OCI-LY7 (cell line): Measurements from ENCODE around the gene ARL9.

ENCODE experiments used
- EZH2phosphoT487 ChIP-seq: fragments of 200-600 bp; sonication (generic); IDR thresholded peaks from 2 replicates; pipeline ENCODE4 v1.6.1; 2018; ENCODE audit warnings: low read depth, borderline replicate concordance, mild to moderate bottlenecking, mixed run types, antibody characterized with exemption, low read length, moderate library complexity, mixed read lengths
- TF ChIP-seq, protein P1 (sequence below): fragments of 200-600 bp; sonication (generic); conservative IDR thresholded peaks from 2 replicates; pipeline ENCODE4 v1.5.1; 2014; ENCODE audit warnings: mild to moderate bottlenecking, antibody characterized with exemption, low read length, moderate library complexity, mixed read lengths

DNA sequence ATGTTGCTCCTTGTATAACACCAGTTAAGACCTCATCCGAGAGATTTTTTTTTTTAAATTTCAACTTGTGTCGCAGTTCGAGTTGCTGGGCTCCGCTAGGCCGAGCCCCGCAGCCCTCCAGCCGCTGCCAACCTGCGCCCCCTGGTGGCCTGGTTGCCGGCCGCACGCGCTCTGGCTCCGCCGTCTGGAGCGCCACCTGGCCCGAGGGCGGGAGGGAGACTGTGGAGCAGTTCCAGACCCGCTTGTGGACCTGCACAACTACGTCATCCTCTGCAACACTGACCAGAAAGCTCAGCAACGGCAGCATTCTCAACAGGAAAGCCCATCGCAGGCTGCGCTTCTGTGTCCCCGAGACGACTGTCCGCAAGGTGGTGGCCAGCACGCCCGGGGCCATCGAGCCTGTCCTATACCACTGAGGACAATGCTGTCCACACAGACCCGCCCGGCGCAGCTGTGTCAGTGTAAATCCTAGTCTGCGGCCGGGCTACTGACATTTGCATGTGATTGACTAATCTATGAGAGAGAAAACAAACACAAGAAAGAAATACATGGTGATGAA, 39.1 kb downstream of the ARL9 start:
- TF ChIP-seq, protein P1, sequence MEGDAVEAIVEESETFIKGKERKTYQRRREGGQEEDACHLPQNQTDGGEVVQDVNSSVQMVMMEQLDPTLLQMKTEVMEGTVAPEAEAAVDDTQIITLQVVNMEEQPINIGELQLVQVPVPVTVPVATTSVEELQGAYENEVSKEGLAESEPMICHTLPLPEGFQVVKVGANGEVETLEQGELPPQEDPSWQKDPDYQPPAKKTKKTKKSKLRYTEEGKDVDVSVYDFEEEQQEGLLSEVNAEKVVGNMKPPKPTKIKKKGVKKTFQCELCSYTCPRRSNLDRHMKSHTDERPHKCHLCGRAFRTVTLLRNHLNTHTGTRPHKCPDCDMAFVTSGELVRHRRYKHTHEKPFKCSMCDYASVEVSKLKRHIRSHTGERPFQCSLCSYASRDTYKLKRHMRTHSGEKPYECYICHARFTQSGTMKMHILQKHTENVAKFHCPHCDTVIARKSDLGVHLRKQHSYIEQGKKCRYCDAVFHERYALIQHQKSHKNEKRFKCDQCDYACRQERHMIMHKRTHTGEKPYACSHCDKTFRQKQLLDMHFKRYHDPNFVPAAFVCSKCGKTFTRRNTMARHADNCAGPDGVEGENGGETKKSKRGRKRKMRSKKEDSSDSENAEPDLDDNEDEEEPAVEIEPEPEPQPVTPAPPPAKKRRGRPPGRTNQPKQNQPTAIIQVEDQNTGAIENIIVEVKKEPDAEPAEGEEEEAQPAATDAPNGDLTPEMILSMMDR: peak; percentile 95
- no peak for TF ChIP-seq EZH2phosphoT487
